HG02759 (cell line): ENCODE results near the gene TSHZ3.

Experiments
- ATAC-seq: cut with Tn5 transposase; IDR thresholded peaks from one replicate; pipeline ENCODE4 v1.9.1; 2021; ENCODE audit warnings: mild to moderate bottlenecking, moderate library complexity; ENCODE audit not compliant: unreplicated experiment

Gene TSHZ3

DNA sequence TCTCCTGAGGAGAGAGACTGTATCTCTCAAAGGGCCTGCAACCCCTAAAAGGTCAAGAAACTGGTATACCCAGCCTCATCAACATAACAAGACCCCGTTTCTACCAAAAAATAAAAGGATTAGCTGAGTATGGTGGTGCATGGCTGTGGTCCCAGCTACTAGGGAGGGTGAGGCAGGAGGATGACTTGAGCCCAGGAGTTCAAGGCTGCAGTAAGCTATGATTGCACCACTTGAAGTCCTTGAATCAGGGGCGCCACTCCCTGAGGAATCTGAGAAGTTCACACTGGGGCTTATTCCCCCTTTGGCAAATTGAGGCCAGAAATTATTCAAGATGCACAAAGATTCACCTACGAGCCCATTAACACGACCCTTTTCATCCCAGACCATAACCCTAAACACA, 83.0 kb downstream of the TSHZ3 start:
- ATAC-seq = no peak

DNA sequence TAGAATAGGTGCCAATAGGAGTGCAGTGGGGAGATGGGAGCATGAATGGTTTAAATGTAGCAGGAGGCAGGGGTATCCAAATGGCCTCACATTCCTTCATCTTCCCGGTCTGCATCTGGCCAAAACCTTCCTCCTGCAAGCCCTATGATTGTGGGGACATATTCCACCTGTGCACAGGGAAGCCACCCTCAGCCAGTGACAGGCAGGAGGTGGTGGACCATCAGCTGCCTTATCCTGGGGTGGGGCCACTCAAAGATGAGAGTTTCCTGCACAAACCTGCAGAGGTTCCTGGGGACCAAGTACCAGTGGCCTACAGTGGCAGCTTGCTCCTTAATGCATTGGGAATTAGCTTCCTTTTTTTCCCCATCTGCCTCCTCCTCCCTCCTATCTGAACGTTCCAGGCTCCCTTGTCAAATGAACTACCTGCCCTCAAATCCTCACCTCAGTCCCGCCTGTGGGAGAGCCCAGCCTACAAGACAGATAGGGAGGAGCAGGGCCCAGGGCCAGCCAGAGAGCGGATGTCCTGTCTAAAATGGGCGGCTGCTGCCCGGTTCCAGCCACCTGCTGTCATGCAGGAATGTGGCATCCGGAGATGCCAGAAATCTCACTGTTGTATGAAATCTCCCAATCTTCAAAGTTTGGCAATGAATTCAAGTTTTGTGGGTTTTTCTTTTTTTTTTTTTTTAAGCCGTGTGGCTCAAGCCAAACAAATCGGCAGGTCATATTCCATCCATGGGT, 85.0 kb downstream of the TSHZ3 start:
- ATAC-seq = no peak

DNA sequence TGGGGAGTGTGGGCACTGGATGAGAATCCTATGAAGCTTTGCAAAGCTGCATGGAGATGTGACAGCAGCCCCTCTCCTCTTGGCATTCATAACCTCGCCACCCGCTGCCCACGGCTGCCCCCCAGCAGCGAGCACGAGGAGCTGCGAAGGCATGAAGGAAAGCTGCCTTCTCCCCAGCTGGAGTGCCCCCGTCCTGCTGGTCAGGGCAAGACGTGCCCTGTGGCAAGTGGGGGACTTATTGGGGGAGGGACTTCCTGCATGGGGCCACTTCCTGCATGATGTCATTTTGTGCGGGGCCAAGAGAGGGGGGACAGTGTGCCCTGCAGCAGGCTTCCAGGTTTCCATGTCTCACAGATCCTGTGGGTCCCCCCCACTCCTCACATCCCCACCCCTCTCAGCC, 85.9 kb downstream of the TSHZ3 start:
- no peak for ATAC-seq

DNA sequence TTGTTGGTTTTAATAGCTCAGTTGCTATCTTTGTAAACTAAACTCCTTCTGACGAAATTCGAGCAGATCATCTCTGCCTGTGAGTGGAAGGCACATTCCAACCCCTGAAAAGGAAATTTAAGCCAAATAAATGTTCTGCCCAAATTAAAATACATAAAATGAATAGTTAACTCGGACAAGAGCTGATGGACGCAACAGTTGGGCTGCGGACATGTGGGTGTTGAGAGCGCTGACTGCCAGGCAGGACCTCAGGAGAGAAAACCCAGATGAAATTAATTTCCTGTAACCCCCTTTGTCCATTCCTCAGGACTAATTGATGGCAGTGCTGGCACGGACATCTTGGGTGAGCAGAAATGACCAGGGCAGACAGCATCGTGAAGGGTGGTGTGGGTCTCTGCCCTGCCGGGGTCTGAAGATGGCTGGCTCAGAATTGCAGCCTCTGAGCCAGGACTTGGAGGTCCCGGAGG, 86.5 kb downstream of the TSHZ3 start:
- no peak for ATAC-seq

DNA sequence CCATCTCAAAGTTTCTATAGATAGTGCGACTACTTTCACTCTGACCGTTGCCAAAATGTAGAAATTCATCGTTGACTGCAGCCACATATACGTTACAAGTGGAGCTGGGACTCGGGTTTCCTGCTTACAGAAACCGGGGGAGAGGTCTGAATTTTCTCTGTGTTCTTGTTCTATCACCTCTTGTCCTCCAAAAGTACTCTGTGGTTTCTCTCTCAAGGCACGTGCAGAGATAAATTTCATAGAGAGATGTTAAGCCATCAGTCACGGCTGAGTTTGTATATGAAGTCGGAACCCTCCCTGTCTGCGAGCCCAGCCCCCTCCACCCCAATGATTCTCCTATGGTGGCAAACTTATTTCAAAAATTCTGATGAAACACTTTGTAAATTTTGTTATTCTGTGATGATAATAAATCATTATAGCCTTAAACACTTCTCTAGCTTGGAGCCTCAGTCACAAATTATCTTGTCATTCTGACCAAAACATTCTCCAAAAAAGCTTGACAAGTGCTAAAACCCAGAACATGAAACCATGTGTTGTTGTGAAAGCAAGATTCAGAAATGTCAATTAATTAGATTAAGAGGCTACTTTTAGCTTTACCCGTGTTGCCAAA, 87.5 kb downstream of the TSHZ3 start:
- no peak for ATAC-seq

DNA sequence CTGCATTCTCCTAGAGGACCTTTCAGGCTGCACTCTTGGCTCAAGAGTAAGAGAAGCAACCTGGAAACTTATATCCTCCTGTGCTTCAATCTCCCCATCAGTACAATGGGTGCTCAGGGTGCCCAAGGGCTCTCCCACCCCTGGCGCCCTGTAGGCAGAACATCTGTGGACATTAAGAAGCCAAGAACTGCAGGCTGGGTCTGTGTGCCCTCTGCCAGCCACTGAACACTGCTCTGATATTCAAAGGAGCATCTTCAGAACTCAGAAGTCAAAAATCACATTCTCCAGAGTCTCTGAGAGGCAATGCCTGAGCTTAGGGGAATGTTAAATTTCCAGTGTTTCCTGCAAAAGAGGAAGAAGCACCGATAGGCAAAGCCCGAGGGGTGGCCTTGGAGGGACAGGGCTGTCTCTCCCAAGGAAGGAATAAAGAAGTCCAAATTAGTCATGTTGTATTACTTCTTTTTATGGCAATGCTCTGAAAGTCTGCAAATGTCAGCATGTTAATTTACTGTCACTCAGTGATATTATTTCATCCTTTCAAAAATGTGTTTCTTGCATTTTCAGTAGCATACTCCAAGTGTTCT, 88.1 kb downstream of the TSHZ3 start:
- ATAC-seq = no peak

DNA sequence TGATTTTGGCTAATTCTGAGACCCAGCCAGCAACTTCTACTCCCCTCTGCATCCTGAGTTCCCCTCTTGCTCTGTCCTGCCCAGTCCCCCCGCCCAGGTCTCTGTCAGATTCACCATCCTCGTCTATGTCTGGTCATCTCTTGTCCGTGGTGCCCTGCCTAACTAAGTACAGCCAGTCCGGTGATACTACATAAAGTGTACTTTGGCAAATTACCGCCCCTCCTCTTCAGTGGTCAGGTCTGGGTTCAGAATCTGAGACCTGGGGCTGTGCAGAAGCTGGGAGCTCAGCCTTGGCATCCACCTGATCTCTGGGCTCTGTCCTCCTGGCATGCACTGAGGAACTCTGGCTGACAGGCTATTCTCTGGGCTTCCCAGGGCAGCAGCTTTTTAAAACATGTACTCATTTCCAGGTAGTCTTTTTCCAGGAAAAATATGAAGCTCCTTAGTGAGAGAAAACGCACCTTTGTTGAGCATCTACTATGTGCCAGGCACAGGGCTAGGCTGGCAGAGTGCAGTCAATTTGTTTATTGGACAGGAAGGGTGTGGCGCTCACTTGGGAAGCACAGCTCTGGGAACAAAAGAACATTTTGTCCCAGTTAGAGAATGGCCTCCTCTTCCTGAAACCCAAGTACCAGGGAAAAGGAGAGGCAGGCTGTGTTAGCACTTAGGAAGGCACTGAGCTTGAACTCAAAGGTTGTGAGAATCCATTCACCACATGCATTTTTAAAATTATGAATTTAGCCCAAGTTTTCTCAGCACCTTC, 88.9 kb downstream of the TSHZ3 start:
- no peak for ATAC-seq

DNA sequence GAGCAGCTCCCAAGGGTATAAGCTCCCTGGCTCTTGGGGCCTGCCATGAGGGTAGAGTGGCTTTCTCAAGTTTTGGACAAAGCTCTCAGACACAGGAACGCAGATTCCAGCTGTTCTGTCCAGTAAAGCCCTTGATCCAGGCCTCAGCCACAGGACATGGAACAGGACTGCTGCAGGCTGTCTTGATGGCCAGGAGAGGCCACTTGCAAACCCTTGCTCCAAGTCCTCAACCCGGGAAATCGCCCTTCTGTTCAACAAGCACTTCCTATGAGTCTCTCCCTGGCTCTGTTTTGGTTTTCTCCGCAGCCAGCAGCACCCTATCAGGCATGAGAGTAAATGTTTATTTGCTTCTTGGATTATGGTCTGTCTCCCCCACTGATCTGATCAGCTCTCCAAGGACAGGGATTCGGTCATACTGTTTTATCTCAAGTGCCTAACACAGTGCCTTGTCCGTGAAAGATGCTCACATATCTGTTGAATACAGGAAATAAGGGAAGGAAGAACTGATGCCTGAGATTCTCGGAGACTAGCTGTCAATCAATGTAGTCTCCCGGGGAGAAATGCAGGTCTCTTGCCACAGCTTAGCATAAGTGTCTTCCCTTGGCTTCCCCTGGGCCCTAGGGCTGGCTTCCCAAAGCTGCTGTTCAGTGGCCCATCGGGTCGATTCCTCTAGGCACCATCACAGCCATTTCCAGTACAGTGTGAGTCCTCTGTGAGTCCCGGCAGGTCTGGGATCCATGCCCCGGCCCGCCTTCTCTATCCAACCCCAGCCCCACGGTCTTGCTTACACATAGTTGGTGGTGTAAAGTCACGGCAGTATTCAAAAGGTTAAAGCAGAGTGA, 90.8 kb downstream of the TSHZ3 start:
- ATAC-seq = no peak

DNA sequence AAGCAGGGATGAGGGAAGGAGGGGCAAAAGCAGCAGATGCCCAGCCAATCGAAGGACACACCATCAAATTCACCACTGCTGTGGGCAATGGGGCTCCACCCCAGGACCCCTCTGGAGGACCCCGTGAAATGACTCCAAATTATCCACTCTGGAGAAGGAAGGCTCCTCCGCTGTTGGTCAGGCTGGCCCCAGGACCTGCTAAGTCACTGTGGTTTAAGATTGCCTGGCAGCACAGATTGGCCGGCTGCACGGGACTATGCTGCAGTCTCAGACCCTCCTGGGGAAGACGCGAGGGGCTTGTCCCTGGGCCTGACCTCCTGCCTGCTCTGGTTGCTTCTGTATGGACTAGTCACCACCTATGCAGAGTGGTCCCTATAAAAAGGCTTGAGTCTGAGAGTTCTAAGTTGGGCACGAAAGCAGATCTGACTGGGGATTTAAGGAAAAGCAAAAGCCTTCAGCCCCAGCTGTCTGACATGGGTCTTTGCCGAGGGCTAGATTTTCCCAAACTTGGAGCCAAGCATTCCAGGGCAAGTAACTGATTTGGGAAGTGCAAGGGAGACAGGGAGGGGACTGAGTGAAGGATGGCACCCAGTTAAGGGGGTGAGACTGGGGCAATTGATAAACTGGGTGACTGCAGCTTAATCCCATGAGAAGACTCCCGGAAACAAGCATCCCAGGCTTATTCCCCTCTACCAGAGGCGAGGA, 91.7 kb downstream of the TSHZ3 start:
- ATAC-seq = no peak

DNA sequence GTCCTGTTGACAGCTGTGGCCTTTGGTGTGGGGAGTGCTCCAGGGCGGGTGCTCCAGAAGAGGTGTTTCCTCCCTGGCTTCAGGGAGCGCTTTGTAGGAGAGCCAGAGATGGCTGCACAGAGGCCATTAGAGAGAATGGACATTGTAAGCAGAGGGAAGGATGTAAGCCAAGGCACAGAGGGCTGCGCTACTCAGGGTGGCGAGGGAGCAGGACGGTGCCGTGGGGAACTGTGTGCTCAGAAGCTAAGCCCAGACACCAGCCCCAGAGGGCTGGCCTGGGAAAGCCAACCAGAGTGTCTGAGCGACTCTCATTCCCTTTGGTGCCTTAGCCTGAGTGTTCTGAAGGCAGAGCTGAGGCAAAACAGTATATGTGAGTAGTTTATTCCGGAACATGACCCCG, 92.2 kb downstream of the TSHZ3 start:
- no peak for ATAC-seq

DNA sequence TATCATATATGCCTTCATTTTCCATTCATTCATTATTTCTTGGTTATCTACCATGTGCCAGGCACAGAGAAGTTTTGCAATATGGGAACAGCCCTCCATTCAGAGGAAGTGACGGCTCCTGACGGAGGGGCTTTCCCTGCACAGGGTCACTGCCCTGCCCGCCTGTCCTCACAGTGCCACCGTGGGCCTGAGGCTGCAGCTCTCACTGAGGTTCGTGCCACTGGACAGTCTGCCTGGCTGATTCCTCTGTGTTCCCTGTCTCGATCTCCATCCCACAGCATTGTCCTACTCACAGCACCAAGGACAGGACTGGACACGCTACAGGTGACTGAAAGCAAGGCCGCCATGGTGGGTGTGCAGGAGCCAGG, 92.7 kb downstream of the TSHZ3 start:
- no peak for ATAC-seq

DNA sequence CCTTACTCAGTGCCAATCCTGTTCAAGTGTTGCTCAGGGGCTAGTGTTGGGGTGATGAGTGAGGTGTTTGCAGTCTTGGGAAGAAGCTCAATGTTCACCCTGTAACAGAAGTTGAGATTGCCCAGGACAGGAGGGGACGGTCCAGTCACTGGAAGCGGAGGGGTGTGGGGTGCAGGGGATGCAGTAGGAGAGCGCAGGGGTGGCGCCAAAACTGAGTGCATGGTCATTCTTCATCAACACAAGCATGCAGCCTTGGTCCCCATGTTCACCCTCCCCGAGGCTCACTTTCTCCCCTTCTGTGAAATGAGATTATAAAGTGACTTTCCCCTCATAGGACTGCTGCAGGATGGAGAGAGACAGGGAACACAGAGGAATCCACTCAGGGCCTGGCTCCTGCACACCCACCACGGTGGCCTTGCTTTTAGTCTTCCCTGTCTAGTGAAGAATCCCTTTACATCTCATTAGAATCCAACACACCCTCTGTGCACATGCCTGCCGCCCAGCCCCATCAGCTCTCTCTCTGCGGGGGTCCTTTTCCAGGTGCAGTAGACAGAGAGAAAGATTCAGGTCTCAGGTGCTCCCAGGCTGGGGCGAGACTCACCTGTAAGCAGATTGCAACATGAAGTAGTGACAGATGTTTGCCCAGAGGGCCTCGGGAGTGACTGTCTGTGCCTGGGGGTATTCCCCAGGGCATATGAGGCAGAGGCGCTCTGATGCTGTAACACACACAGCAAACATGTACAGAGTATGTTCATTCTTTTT, 93.2 kb downstream of the TSHZ3 start:
- ATAC-seq = no peak

DNA sequence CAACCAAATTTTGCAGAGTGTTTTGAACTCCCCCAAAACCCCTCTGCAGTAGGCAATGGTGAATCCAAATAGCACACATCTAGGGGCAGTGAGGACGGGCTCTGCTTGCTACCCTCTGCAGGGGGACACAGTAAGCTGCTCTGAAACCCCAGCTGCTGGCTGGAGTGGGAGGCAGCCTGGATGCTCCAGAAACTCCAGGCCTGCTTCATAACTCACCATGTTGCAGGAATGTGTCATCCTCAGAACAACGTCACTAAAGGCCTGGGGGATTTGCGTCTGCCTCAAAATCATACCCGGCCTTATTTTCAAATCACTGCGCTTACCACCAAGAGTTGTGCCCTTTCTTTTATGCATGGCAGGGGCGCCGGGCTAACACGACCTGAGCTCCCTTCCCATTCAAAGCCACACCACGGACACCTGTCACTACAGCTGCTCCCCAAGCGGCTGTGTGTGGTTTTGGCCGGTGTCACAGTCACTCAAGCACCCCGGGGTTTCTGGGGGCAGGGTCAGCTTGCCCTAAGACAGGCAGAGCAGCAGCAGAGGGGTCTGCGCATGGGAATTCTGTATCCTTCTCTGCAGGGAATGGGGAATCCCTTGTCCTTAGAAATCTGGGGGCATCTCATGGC, 93.9 kb downstream of the TSHZ3 start:
- ATAC-seq = no peak

DNA sequence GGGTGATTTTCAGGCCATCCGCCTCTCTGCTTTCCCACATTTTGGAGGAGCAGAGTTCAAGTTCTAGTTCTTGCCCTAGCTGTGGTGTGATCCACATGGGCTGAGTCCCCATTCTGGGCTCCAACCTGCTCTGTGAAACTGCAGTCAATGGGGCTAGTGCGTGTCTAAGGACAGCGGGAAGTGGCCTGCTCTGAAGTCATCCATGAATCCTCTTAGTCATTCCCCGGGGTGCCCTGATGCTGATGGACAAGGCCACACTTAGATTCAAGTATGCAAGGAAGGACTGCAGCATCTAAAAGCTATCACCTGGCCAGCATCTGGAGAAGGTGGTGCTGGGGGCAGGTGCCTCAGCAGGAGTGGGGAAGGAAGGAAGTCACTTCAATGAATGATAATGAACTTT, 94.6 kb downstream of the TSHZ3 start:
- ATAC-seq = no peak

DNA sequence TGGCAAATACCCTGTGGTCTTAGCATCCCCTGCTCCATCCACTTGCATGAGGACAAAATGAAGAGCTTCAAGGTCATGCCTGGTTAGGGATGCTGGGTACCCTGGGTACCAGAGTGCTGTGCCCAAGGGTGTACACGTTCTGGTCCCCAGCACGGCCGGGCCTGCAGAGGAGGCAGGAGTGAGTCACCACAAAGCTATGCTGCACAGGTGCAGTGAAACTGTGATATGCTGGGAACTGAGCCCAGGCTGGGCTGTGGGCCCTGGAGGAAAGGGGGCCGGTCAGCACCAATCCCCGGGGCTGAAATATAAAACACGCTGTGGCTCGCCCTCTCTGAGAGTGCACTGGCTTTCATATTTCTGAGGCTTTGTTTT, 95.1 kb downstream of the TSHZ3 start:
- ATAC-seq = no peak

DNA sequence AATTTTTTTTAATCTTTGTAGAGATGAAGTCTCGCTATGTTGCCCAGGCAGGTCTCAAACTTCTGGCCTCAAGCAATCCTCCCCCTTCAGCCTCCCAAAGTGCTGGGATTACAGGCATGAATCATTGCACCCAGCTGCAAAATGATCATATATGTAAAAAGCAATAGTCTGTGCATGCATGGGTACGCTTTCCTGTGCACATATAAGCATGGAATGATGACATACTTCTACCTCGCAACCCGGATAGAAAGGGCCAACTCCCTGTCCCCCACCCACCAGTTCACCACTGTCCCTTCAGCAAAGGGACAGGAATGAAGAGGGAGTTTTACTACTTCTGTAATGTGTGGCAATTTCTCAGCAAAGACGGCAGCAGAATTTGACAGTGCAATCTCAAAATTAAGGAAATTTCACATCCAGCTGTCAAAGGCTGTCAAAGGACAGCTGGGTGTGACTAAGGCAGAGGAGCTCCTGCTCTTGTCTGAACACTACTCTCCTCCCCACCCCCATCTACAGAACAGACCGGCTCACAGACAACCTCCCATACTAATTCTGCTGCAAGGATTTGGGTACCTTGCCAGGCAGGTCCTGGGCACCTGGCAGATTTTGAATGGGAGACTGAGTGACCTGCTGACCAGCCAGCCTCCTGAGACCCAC, 95.6 kb downstream of the TSHZ3 start:
- ATAC-seq = no peak

DNA sequence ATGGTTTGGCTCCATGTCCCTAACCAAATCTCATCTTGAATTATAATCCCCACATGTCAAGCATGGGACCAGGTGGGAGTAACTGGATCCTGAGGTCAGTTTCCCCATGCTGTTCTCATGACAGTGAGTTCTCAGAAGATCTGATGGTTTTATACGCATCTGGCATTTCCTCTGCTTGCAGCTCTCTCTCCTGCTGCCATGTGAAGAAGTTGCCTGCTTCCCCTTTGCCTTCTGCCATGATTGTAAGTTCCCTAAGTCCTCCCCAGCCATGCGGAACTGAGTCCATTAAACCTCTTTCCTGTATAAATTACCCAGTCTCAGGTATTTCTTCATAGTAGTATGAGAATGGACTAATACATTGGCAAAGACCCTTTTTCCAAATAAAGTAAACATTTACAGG, 96.8 kb downstream of the TSHZ3 start:
- no peak for ATAC-seq

DNA sequence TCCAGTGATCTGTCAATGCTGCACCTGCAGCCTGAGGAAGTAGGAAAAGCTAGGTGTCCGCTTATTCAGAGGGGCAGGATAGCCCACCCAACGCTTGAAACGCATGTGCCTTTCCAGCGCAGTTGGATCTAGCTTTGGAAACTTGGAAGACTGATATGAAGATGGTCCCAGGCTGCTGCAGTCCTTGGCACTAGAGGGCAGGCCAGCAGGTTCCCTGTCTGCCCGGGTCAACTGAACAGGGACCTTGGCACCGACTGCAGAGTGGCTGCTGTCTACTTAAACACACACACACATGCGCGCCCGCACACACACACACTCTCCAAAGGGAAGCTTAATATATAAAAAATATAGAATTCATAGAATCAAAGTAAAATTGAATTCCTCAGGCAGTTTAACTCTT, 100.0 kb downstream of the TSHZ3 start:
- ATAC-seq = no peak

DNA sequence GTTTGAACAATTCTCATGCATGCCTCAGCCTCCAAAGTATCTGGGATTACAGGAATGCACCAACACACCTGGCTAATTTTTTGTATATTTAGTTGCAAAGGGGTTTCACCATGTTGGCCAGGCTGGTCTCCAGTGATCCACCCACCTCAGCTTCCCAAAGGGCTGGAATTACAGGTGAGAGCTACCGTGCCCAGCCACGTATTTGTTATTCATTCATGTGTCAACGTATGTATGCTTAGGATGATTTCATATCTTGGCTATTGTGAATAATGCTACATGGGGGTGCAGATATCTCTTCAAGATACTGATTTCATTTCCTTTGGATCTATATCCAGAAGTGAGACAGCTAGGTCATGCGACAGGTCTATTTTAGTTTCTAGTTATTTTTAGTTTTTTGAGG, 113.4 kb downstream of the TSHZ3 start:
- ATAC-seq = no peak
